HUES64 (cell line): ENCODE data around the gene USH1C.

Experiments
- H3K27ac ChIP-seq: 2 replicates; pipeline ENCODE4 v1.7.0; 2013; ENCODE audit warnings: low read depth, low read length, inconsistent platforms
- H3K27me3 ChIP-seq: 2 replicates; pipeline ENCODE4 v1.6.1; 2013; ENCODE audit warnings: mild to moderate bottlenecking, low read length; ENCODE audit not compliant: insufficient read depth
- H3K36me3 ChIP-seq: 2 replicates; pipeline ENCODE4 v1.6.1; 2013; ENCODE audit warnings: mild to moderate bottlenecking, low read length; ENCODE audit not compliant: insufficient read depth
- H3K4me1 ChIP-seq: 2 replicates; pipeline ENCODE4 v1.6.1; 2013; ENCODE audit warnings: mild to moderate bottlenecking, low read length, moderate library complexity; ENCODE audit not compliant: insufficient read depth
- H3K4me3 ChIP-seq: 2 replicates; pipeline ENCODE4 v1.5.1; 2013; ENCODE audit warnings: mild to moderate bottlenecking, low read length, moderate library complexity
- H3K9ac ChIP-seq: 2 replicates; pipeline ENCODE4 v1.6.1; 2013; ENCODE audit warnings: mild to moderate bottlenecking, low read depth, low read length
- H3K9me3 ChIP-seq: 2 replicates; pipeline ENCODE4 v1.6.1; 2013; ENCODE audit warnings: low read depth, low read length; ENCODE audit not compliant: insufficient read depth
- WGBS: fragments of 150-250, 120-280 bp; methylation state at CpG from one replicate; pipeline ENCODE4 v1.1.7; 2013; ENCODE audit warnings: missing lambda C conversion rate; 5-methylcytosine and 5-hydroxymethylcytosine counted together

USH1C gene

DNA sequence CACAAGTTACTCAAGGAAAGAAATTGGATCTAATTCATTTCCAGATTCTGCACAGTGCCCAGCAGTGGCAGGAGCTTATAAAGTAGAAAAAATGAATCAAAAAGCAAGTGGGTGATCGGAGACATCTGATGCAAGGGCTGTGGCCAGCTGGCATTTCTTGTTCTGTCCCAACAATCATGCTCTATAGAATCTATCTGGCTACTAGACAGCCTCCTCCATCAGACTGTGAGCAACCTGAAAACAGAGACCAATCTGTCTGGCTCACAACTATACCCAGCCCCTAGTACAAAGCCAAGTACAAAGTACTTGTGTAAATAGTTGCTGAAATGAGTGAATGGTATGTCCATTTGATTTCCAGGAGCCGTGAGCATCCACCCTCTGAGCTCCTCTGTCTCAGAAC is 11.4 kb downstream of the USH1C start:
- no peaks in the 10 kb centered on the region for H3K4me1 ChIP-seq
- no peak overlapping the region for H3K4me3 ChIP-seq
- no peaks in the 10 kb centered on the region for H3K27me3 ChIP-seq
- H3K36me3 ChIP-seq, result no peaks in the 10 kb centered on the region
- H3K27ac ChIP-seq, result no peak overlapping the region
- no peaks in the 10 kb centered on the region for H3K9me3 ChIP-seq
- no peak overlapping the region for H3K9ac ChIP-seq
- 97% methylated on average over 2 of the region's 2 CpGs for whole genome bisulfite sequencing

DNA sequence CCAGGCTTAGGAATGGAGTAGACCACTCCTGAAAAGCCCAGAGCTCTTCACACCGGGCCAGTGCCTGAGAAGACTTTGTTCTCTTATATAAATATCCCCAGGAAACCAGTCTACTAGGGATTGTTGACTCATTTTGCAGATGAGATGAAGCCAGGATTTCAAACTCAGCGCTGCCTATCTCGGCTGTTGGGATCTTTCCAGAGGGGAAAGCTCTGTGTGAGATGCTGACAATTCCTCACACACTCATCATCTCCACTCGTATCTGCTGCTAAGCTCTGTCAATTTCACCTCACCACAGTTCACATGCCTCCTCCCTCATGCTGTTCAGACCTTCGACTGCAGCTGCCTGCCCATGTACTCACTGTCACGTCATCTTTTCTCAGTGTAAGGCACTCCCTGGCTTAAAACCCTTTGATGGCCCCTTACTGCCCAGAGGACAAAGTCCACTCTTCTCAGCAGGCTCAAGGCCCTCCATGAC is 12.5 kb downstream of the USH1C start:
- Histone ChIP-seq H3K27me3 (no peaks in the 10 kb centered on the region), H3K4me1 (no peaks in the 10 kb centered on the region), H3K4me3 (no peak overlapping the region), H3K9me3 (no peaks in the 10 kb centered on the region), H3K27ac (no peak overlapping the region), H3K36me3 (no peaks in the 10 kb centered on the region), H3K9ac (no peak overlapping the region)
- 87% methylated on average over 6 of the region's 6 CpGs for WGBS

DNA sequence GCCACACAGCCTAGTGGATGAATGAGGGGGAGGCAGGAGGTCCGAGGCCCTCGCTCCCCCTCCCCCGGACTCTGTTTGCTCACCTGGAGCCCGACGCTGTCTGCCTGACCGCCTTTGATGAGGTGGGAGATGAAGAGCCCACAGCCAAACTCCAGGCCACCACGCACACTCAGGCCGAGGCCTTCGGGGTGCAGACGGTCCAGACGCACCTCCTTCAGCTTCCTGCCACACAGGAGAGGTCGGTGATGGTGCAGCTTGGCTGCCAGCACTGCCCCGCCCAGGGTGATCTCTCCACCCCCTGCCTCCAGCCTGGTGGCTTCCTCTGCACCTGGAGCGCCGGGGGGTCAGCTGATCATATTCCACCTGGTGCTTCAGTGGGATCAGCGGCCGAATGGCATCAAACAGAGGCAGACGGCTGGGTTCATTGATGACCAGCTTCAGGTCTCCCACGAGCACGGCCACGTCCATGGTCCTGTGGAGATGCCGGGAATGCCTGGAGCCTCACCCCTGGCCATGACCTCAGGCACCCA is 13.1 kb downstream of the USH1C start:
- H3K4me3 ChIP-seq, result no peak overlapping the region
- no peak overlapping the region for H3K27ac ChIP-seq
- no peak overlapping the region for H3K9ac ChIP-seq
- no peaks in the 10 kb centered on the region for H3K27me3 ChIP-seq
- no peaks in the 10 kb centered on the region for H3K4me1 ChIP-seq
- no peaks in the 10 kb centered on the region for H3K9me3 ChIP-seq
- 90% methylated on average over 22 of the region's 22 CpGs for WGBS
- no peaks in the 10 kb centered on the region for H3K36me3 ChIP-seq

DNA sequence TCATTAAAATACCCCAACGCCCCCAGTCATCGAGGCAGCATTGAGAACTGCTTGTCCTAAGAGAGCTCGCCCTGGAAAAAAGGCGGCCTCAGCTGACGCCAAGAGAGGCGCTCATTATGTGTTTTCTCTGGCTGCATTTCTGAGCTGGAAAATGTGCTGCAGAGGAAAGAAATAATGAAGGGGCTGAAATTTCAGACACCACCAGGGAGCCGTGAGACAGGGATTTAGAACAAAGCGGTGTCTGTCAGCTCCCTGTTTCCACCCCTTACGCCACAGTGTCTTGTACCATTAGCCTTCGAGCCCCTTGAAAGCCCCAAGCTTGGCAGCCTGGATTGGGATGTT is 14.4 kb downstream of the USH1C start:
- Histone ChIP-seq H3K27me3 (no peaks in the 10 kb centered on the region), H3K9ac (no peak overlapping the region), H3K36me3 (no peaks in the 10 kb centered on the region), H3K27ac (no peak overlapping the region), H3K4me1 (no peaks in the 10 kb centered on the region), H3K4me3 (no peak overlapping the region), H3K9me3 (no peaks in the 10 kb centered on the region)
- 91% methylated on average over 10 of the region's 10 CpGs for WGBS

DNA sequence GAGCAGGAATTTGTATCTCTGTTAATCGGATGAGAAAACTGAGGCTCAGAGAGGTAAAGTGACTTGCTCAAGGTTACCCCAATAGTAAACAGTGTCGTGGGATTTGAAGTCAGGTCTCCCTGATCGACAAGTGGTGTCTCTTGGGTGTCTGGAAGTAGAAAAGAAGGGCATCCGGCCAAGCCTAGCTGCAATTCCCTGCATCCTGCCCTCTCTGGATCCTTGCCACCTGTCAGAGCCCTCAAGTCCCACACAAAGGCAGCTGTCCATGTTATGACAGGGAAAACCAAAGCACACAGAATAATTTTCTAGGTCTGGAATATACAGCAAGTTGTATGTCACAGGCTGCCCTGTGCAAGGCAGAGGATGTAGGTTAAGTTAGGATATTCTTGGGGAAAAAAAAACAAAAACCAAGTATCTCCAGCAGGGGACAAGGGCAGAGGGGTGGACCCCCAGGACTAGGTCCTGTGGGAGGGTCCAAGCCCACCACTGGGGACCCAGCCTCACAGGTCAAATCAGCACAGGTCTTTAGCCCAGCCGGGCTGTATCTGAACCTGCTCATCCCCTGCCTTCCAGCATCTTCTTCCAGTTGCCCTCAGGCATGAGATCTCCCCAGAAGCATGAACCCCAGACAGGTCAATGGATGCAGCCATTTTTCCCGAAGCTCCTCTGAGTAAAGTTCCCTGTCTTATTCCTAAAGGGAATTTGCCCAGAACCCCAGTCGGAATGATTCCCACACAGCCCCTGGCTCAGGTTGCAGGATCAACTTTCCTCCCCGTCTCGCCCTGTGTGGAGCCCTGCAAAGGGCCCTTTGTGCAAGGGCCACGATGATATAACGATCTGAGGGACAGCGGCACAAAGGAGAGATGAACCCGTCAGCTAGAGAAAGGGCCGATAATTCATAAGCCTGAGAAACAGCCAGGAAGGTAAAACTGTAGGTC is 15.0 kb downstream of the USH1C start:
- H3K9me3 ChIP-seq, result no peaks in the 10 kb centered on the region
- WGBS, result 85% methylated on average over 14 of the region's 14 CpGs

DNA sequence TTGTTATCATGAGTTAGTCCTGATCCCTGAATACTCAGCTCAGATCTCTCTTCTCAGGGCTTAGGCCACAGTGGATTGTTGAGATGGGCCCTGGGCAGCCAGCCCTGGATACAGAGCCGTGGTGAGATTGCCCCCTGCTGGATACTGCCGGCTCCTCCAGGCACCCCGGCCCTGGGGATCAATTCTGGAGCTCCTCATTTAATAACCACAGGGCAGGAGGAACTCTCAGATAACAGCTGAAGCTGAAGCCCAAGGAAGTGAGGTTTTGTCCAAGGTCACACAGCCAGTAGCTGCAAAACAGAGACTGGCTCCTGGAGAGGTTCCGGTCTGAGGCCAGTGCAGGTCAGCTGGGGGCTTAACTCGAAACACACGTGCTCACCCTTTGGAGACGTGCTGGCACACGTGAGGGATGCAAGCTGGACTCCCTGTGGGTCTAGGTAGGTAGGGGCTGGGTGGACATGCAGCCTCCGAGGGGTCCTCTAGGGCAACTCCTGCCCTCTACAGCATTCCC is 16.0 kb downstream of the USH1C start:
- Histone ChIP-seq H3K4me1 (no peaks in the 10 kb centered on the region), H3K36me3 (no peaks in the 10 kb centered on the region), H3K9me3 (no peaks in the 10 kb centered on the region), H3K9ac (no peak overlapping the region), H3K27me3 (no peaks in the 10 kb centered on the region), H3K27ac (no peak overlapping the region), H3K4me3 (no peak overlapping the region)
- 62% methylated on average over 9 of the region's 9 CpGs for WGBS

More for the DNA sequence above, 15.0 kb downstream of the USH1C start:
- no peaks in the 10 kb centered on the region for H3K27me3 ChIP-seq
- no peak overlapping the region for H3K4me3 ChIP-seq
- no peak overlapping the region for H3K9ac ChIP-seq
- no peak overlapping the region for H3K27ac ChIP-seq
- no peaks in the 10 kb centered on the region for H3K4me1 ChIP-seq
- H3K36me3 ChIP-seq, result no peaks in the 10 kb centered on the region

DNA sequence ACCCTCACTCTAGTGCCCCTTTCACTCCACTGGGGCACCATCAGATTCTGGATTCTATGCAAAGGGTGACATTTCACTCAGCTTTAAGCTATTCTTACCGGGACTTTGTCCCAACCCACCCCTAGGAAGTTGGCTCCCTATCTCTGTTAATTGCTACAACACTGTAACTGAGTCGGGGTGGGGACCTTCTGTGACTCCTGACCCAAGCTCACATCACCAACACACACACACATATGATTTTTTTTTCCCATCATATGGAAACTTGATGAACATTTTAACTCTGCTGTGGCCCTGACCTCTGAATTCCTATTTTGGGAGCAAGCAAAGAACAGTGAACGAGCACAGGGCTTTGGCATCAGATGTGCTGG is 16.6 kb downstream of the USH1C start:
- no peaks in the 10 kb centered on the region for H3K27me3 ChIP-seq
- WGBS, result 87% methylated on average over 3 of the region's 3 CpGs

DNA sequence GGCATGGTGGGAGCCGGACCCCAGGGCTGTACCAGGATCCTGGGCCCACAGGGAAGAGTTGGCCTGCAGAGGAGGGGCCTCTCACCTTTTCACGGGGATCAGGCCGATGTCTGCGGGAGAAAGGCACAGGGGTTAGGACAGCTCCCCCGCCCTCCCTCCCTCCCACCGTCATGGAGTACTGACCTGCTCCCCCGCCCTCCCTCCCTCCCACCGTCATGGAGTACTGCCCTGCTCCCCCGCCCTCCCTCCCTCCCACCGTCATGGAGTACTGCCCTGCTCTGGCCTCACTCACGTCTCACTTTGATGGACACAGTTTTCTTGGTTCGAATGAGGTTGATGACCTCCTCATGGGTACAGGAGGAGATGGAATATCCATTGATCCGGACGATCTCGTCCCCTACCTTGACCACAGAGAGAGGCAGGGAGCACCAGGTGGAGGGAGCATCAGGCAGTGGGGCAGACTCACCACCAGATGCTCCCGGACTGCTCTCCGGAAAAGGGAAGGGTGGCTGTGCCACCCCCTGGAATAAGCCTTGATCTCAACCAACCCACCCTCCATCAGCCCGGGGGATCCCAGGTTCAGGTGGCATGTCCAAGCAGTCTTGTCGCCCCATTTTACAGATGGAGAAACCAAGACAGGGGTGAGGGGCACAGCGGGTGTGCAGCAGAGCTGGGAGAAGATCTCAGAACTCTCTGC is 17.1 kb downstream of the USH1C start:
- Histone ChIP-seq H3K27me3 (no peaks in the 10 kb centered on the region), H3K9me3 (no peaks in the 10 kb centered on the region), H3K4me1 (no peaks in the 10 kb centered on the region), H3K27ac (no peak overlapping the region), H3K9ac (no peak overlapping the region), H3K4me3 (no peak overlapping the region), H3K36me3 (no peaks in the 10 kb centered on the region)
- 92% methylated on average over 14 of the region's 20 CpGs for WGBS

More for the DNA sequence above, 16.6 kb downstream of the USH1C start:
- Histone ChIP-seq H3K27ac (no peak overlapping the region), H3K4me1 (no peaks in the 10 kb centered on the region), H3K9ac (no peak overlapping the region), H3K4me3 (no peak overlapping the region), H3K36me3 (no peaks in the 10 kb centered on the region), H3K9me3 (no peaks in the 10 kb centered on the region)

DNA sequence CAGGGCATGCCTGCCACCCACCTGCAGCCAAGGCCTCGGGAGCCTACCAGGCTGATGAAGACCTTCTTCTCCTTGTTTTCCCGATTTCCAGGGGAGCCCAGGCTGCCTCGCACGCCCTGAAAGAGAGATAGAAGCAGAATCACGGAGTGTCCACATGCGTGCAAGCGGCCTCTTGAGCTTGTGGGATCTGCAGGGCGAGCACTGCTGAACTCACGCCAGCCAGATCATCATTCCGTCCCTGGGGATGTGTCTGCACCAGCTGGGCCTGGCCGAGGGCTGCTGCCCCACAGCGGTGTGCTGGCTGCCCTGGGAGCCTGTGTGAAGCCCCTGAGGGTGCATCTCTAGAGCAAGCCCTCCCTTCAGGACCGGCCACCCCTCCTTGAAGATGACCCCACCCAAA is 17.9 kb downstream of the USH1C start:
- no peaks in the 10 kb centered on the region for H3K4me1 ChIP-seq
- 91% methylated on average over 13 of the region's 13 CpGs for WGBS
- no peaks in the 10 kb centered on the region for H3K36me3 ChIP-seq
- H3K27ac ChIP-seq, result no peak overlapping the region
- no peak overlapping the region for H3K9ac ChIP-seq
- no peaks in the 10 kb centered on the region for H3K9me3 ChIP-seq
- H3K27me3 ChIP-seq, result no peaks in the 10 kb centered on the region
- H3K4me3 ChIP-seq, result no peak overlapping the region

DNA sequence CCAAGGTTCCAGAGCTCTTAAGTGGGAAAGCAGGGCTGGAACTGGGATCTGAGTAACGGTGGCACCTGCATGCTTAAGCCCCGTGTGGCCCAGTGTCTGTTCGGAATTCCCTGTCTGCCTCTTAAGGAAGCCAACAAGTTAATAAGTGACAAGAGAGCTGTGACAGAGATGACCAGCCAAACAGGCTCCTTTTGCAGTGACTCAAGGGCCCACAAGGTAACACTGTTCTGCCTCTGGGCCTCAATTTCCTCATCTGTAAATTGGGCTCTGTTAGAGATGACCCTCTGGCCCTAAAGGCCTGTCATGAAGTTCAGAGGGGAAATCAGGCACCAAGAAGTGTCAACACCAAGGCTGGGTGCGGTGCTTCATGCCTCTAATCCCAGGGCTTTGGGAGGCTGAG is 18.6 kb downstream of the USH1C start:
- no peaks in the 10 kb centered on the region for H3K4me1 ChIP-seq
- no peaks in the 10 kb centered on the region for H3K9me3 ChIP-seq
- H3K4me3 ChIP-seq, result no peak overlapping the region
- H3K27me3 ChIP-seq, result no peaks in the 10 kb centered on the region
- H3K36me3 ChIP-seq, result no peaks in the 10 kb centered on the region
- no peak overlapping the region for H3K27ac ChIP-seq
- no peak overlapping the region for H3K9ac ChIP-seq
- WGBS, result 86% methylated on average over 4 of the region's 4 CpGs

DNA sequence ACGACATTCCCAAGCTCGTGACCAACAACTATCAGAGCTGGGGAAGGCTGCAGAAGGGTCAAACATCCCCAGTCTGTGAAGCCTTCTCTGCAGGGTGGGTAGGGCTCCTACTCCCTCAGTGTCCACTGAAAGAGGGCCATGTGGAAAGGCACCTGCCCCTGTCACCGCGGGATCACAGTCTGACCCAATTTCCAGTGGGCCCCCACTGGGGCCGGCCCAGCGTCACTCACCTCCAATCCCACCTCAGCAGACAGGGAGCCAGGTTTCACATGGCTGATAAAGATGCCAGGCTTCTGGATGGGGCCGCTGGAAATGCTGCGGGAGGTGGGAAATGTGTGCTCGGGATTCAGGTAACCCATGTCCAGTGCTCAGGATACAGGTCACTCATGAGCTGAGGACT is 20.0 kb downstream of the USH1C start:
- Histone ChIP-seq H3K27ac (no peak overlapping the region), H3K36me3 (no peaks in the 10 kb centered on the region), H3K4me3 (no peak overlapping the region), H3K27me3 (no peaks in the 10 kb centered on the region), H3K9me3 (no peaks in the 10 kb centered on the region), H3K9ac (no peak overlapping the region), H3K4me1 (no peaks in the 10 kb centered on the region)
- 94% methylated on average over 9 of the region's 9 CpGs for WGBS
